GM12892 (cell line): ENCODE results near the gene HADH.
"Not testable (repeated sequence)": the region's sequence is repeated elsewhere in the genome, so short reads cannot be mapped to it uniquely, and the experiment has no call there.

Experiments
- POLR2A ChIP-seq: IDR thresholded peaks from 2 replicates; pipeline ENCODE4 v1.6.1; 2011; ENCODE audit warnings: low read depth, low read length, control low read depth
- POLR2AphosphoS5 ChIP-seq: IDR thresholded peaks from 2 replicates; pipeline ENCODE4 v1.6.1; 2011; ENCODE audit warnings: low read depth, low read length, control low read depth
- TAF1 ChIP-seq: IDR thresholded peaks from 2 replicates; pipeline ENCODE4 v1.6.1; 2011; ENCODE audit warnings: low read depth, mild to moderate bottlenecking, control low read depth, low read length, borderline replicate concordance

DNA sequence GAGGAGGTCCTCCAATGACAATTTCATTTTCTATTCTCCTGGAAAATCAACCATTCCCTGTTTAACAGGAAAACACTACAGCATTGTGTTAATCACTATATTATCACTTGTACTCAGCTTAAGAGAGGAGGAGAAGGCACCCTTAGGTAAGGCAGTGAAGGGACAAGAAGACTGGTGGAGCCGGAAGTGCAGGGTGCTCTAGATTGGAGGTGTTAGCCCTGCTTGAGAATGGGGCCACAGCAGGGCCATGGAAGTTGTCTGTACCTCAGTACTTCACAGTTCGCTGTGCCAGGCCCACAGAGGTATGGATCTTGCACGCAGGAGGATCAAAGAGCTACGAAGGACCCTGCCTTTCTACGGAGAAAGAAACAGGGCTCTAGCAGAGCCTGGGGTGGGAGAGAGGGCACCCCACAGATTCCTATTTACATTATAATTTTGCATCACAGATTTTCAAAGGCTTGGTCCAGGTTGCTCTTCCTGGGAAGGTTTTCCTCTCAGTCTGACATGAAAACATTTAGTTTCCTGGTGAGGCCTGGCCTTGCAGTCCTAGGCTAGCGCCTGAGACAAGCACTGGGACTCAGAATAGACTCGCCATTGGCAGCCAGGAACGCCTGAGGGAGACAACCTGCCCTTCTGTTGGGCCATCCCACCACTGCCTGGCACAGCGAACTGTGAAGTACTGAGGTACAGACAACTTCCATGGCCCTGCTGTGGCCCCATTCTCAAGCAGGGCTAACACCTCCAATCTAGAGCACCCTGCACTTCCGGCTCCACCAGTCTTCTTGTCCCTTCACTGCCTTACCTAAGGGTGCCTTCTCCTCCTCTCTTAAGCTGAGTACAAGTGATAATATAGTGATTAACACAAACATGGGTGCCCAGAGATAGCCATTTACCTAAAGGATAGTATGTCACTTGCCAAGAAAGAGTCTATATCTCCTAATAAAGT lies 60.8 kb downstream of the HADH start:
- TF ChIP-seq POLR2A, POLR2AphosphoS5, TAF1: not testable (repeated sequence)
